Stimulated activated CD4-positive, alpha-beta T cell treated with anti-CD3 and anti-CD28 coated beads, Interleukin-1b, Interleukin-23, amount 100 ng/mL, for 4 hours (primary cell): ENCODE data around the gene PSMD5.

ENCODE experiments used
- DNase-seq, 2 donors: peaks; one replicate each; pipeline ENCODE4 v3.0.0-alpha.2; 2020; ENCODE audit warnings: low read depth in 2 of 2

PSMD5 gene

GRCh38 chr9:120875195-120875565 lies 32.5 kb upstream of the PSMD5 start:
- DNase-seq = no peak

GRCh38 chr9:120874226-120875194 lies 31.8 kb upstream of the PSMD5 start:
- DNase-seq = no peak

- no peak for DNase-seq
These were observed 30.8 kb upstream of the PSMD5 start for GRCh38 chr9:120873512-120873911.

GRCh38 chr9:120872791-120873502 lies 30.2 kb upstream of the PSMD5 start:
- no peak for DNase-seq

- DNase-seq = no peak
These were observed 27.5 kb upstream of the PSMD5 start for GRCh38 chr9:120870206-120870605.

GRCh38 chr9:120869726-120870125 lies 27.0 kb upstream of the PSMD5 start:
- DNase-seq = no peak

GRCh38 chr9:120869360-120869687 lies 26.6 kb upstream of the PSMD5 start:
- DNase-seq = no peak

- DNase-seq = peak; percentile 98 to 99
These were observed 26.1 kb upstream of the PSMD5 start for GRCh38 chr9:120868676-120869359.

- DNase-seq = no peak
These were observed 25.6 kb upstream of the PSMD5 start for GRCh38 chr9:120868339-120868675.

GRCh38 chr9:120867676-120868338 lies 25.1 kb upstream of the PSMD5 start:
- DNase-seq = no peak

GRCh38 chr9:120866651-120867050 lies 23.9 kb upstream of the PSMD5 start:
- DNase-seq = no peak

- no peak for DNase-seq
These were observed 23.1 kb upstream of the PSMD5 start for GRCh38 chr9:120865809-120866208.

GRCh38 chr9:120865176-120865575 lies 22.5 kb upstream of the PSMD5 start:
- DNase-seq = no peak

GRCh38 chr9:120864719-120865118 lies 22.0 kb upstream of the PSMD5 start:
- no peak for DNase-seq

GRCh38 chr9:120863833-120864232 lies 21.1 kb upstream of the PSMD5 start:
- DNase-seq = no peak

- no peak for DNase-seq
These were observed 19.7 kb upstream of the PSMD5 start for GRCh38 chr9:120862452-120862851.

GRCh38 chr9:120861935-120862334 lies 19.2 kb upstream of the PSMD5 start:
- DNase-seq = no peak

GRCh38 chr9:120860083-120860482 lies 17.4 kb upstream of the PSMD5 start:
- no peak for DNase-seq

GRCh38 chr9:120859361-120859760 lies 16.6 kb upstream of the PSMD5 start:
- DNase-seq = no peak

- DNase-seq = no peak
These were observed 15.2 kb upstream of the PSMD5 start for GRCh38 chr9:120857902-120858301.

- no peak for DNase-seq
These were observed 14.8 kb upstream of the PSMD5 start for GRCh38 chr9:120857481-120857880.

- DNase-seq = no peak
These were observed 14.0 kb upstream of the PSMD5 start for GRCh38 chr9:120856700-120857099.
